SK-N-SH (cell line): ENCODE measurements around the gene CDC6. TPM values are rescaled to one million over a fixed set of nuclear protein-coding genes. Genes with fewer than 3 reads are reported as not detected.

Experiments used
- CTCF ChIA-PET: fragments of 300-600, 350-600 bp; formaldehyde crosslinking; extraction: SDS; loops from one replicate; lab custom pipeline; 2021; lab: Yijun Ruan, JAX
- POLR2A ChIA-PET: fragments of 350-600 bp; sonication (Branson Sonifier 250); formaldehyde crosslinking; extraction: SDS; loops from one replicate; lab custom pipeline; 2020; ENCODE audit warnings: antibody characterized with exemption, inconsistent platforms; lab: Yijun Ruan, JAX
- DNase-seq: peaks from one replicate; pipeline ENCODE4 v3.0.0; 2012
- H2AFZ ChIP-seq: fragments of 200-600 bp; sonication (generic); 2 replicates; pipeline ENCODE4 v1.8.1; 2016; ENCODE audit warnings: antibody characterized with exemption, mild to moderate bottlenecking, low read depth
- H3F3A ChIP-seq: fragments of 200-600 bp; sonication (generic); replicated peaks from 2 replicates; pipeline ENCODE3; 2016; ENCODE audit warnings: antibody characterized with exemption, mild to moderate bottlenecking; ENCODE audit not compliant: insufficient read depth
- H3K27ac ChIP-seq, 2 experiments: fragments of 200-500 bp in 1 of 2; fragments of 200-600 bp in 1 of 2; sonication (Bioruptor generic) in 1 of 2; sonication (generic), shearing (Covaris generic) in 1 of 2; 2 replicates each; pipeline versions ENCODE4 v1.5.1 to v1.6.1; 2014 to 2016; ENCODE audit warnings: low read depth in 2 of 2, inconsistent platforms in 1 of 2, low read length in 1 of 2, mild to moderate bottlenecking in 1 of 2, mixed read lengths in 1 of 2
- H3K27me3 ChIP-seq: fragments of 200-600 bp; sonication (generic), shearing (Covaris generic); 2 replicates; pipeline ENCODE4 v1.6.1; 2016; ENCODE audit warnings: mixed run types; ENCODE audit not compliant: insufficient read depth
- H3K36me3 ChIP-seq, 2 experiments: fragments of 200-500 bp in 1 of 2; fragments of 200-600 bp in 1 of 2; sonication (Bioruptor generic) in 1 of 2; sonication (generic) in 1 of 2; replicated peaks in 1 of 2; 2 replicates each; pipeline versions ENCODE3 to v1.5.1; 2014 to 2016; ENCODE audit warnings: low read length in 1 of 2, mild to moderate bottlenecking in 1 of 2; ENCODE audit not compliant: insufficient read depth in 2 of 2, control insufficient read depth in 1 of 2
- H3K4me1 ChIP-seq, 2 experiments: fragments of 200-500 bp in 1 of 2; fragments of 200-600 bp in 1 of 2; sonication (Bioruptor generic) in 1 of 2; sonication (generic), shearing (Covaris generic) in 1 of 2; 2 replicates each; pipeline versions ENCODE4 v1.5.1 to v1.6.1; 2014 to 2016; ENCODE audit warnings: low read depth in 1 of 2, low read length in 1 of 2, mixed run types in 1 of 2; ENCODE audit not compliant: insufficient read depth in 2 of 2, control insufficient read depth in 1 of 2
- H3K4me2 ChIP-seq: fragments of 200-600 bp; sonication (generic), shearing (Covaris generic); 2 replicates; pipeline ENCODE4 v1.6.1; 2017; ENCODE audit warnings: mixed run types
- H3K4me3 ChIP-seq, 2 experiments: fragments of 200-500 bp in 1 of 2; fragments of 200-600 bp in 1 of 2; sonication (Bioruptor generic) in 1 of 2; sonication (generic), shearing (Covaris generic) in 1 of 2; 2 replicates each; pipeline versions ENCODE4 v1.5.1 to v1.8.1; 2014 to 2016; ENCODE audit warnings: low read depth in 2 of 2, inconsistent platforms in 1 of 2, low read length in 1 of 2, mild to moderate bottlenecking in 1 of 2, mixed read lengths in 1 of 2, moderate library complexity in 1 of 2
- H3K79me2 ChIP-seq: fragments of 200-600 bp; sonication (generic); 2 replicates; pipeline ENCODE4 v1.8.1; 2017; ENCODE audit warnings: mild to moderate bottlenecking; ENCODE audit not compliant: insufficient read depth
- H3K9ac ChIP-seq: fragments of 200-600 bp; sonication (generic); 2 replicates; pipeline ENCODE4 v1.6.1; 2017; ENCODE audit warnings: mixed run types
- H3K9me2 ChIP-seq: fragments of 200-600 bp; sonication (generic); 2 replicates; pipeline ENCODE4 v1.6.1; 2017; ENCODE audit warnings: mixed run types
- H3K9me3 ChIP-seq: fragments of 200-600 bp; sonication (generic); 2 replicates; pipeline ENCODE4 v1.6.1; 2017; ENCODE audit warnings: mixed run types, mild to moderate bottlenecking, moderate library complexity
- H4K20me1 ChIP-seq: fragments of 200-600 bp; sonication (generic); 2 replicates; pipeline ENCODE4 v1.6.1; 2017; ENCODE audit warnings: mild to moderate bottlenecking, mixed run types; ENCODE audit not compliant: insufficient read depth
- FOXJ3 ChIP-seq: sonication (generic); formaldehyde crosslinking; IDR thresholded peaks from 2 replicates; pipeline ENCODE4 v1.5.1; 2020; ENCODE audit warnings: mild to moderate bottlenecking, missing genetic modification reagents
- GATA2 ChIP-seq: sonication (generic); formaldehyde crosslinking; IDR thresholded peaks from 2 replicates; pipeline ENCODE4 v1.5.0; 2020; ENCODE audit warnings: mild to moderate bottlenecking, missing genetic modification reagents
- JUND ChIP-seq: IDR thresholded peaks from 2 replicates; pipeline ENCODE4 v1.4.0; 2012
- MXI1 ChIP-seq: IDR thresholded peaks from 2 replicates; pipeline ENCODE4 v1.6.1; 2012; ENCODE audit warnings: mild to moderate bottlenecking, low read depth, low read length, improper control_type of control experiment
- NFIC ChIP-seq: IDR thresholded peaks from 2 replicates; pipeline ENCODE4 v1.4.0; 2012; ENCODE audit warnings: borderline replicate concordance
- NRF1 ChIP-seq: IDR thresholded peaks from 2 replicates; pipeline ENCODE4 v1.6.1; 2012; ENCODE audit warnings: low read depth, mild to moderate bottlenecking, low read length
- POLR2AphosphoS5 ChIP-seq: IDR thresholded peaks from 2 replicates; pipeline ENCODE4 v1.6.1; 2012; ENCODE audit warnings: low read depth, low read length
- RAD21 ChIP-seq: IDR thresholded peaks from 2 replicates; pipeline ENCODE4 v1.6.1; 2012; ENCODE audit warnings: mild to moderate bottlenecking, low read length
- SMC3 ChIP-seq: IDR thresholded peaks from 2 replicates; pipeline ENCODE4 v1.6.1; 2012; ENCODE audit warnings: low read depth, low read length, improper control_type of control experiment
- TAF1 ChIP-seq: IDR thresholded peaks from 2 replicates; pipeline ENCODE4 v1.6.1; 2012; ENCODE audit warnings: low read depth, mild to moderate bottlenecking, low read length, moderate library complexity, borderline replicate concordance
- TEAD4 ChIP-seq: IDR thresholded peaks from 2 replicates; pipeline ENCODE4 v1.4.0; 2012; ENCODE audit warnings: mild to moderate bottlenecking, borderline replicate concordance; ENCODE audit not compliant: insufficient read depth
- YY1 ChIP-seq: IDR thresholded peaks from 2 replicates; pipeline ENCODE4 v1.4.0; 2012; ENCODE audit warnings: low read depth, mild to moderate bottlenecking
- WGBS: methylation state at CpG from one replicate; pipeline ENCODE4 v1.1.6; 2017; ENCODE audit warnings: low lambda C conversion rate; 5-methylcytosine and 5-hydroxymethylcytosine counted together
- polyA plus RNA-seq, 3 experiments: library from polyadenylated mRNA; depleted of rRNA; stranded (reverse); fragments of >200 nt; gene quantifications; 2 replicates each; pipeline ENCODE4 v1.2.3, GENCODE V29; 2012
- TF ChIP-seq, protein P1 (sequence below): IDR thresholded peaks from 2 replicates; pipeline ENCODE4 v1.4.0; 2012; ENCODE audit warnings: low read depth, borderline replicate concordance
- TF ChIP-seq, protein P2 (sequence below): IDR thresholded peaks from 2 replicates; pipeline ENCODE4; 2012
- TF ChIP-seq, protein P3 (sequence below): fragments of 150-350 bp; IDR thresholded peaks from 2 replicates; pipeline ENCODE4 v1.6.1; 2016; ENCODE audit warnings: mild to moderate bottlenecking, low read depth, low read length

The CDC6 gene
- polyA plus RNA-seq, 1 of the 3 experiments (the other 2 are of a cell fraction) = 12.7 TPM

DNA sequence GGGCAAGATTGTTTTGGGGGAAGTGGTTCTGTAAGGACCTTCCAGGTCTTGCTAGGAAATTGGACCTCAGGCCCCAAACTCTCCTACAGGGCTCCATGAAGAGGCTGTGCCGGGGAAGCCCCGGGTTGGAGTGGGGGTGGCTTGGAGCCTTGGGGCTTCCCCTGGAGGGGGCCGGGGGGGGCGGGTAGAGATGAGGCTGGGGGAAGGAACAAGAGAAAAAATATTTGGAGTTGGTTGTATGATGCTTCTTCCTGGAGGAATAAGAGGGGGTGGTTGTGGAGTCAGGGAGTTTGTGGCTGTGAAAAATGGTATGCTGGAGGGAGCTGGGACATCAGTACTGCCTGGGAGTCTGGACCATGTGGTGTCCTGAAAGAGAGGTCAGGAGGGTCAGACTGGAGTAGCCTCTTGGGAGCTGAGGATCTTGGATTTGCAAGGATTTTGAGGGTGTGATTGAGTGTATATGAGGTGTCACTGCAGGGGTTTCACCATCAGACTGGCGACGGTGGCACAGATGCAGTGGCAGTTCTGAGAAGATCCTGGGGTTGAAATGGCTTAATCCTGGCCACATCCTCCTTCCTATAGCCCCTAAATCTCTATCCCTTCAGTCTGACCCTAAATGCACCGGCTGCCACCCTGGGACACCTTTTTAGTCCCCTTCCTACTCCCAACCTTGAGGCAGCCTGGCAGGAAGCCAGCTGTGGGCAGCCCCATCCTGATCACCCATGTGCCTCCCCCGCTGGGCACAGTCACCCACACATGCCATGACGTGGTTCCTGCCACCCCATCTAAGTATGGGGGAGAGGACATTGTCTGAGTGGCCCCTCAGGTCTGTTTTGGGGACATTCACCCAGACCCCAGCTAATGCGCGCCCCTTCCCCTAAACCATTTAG is 32.2 kb downstream of the CDC6 start:
- DNase-seq = peak; percentile 17
- Histone ChIP-seq H3K9me2 (no peaks in the 10 kb centered on the region), H3K27ac (peak overlapping the region; percentile 58 to 96; a peak in 3 of 4 replicates), H3K9me3 (no peaks in the 10 kb centered on the region), H3K9ac (peak overlapping the region; percentile 97), H3K4me2 (peak overlapping the region; percentile 95), H4K20me1 (peaks cover 38% of the 10 kb centered on the region), H3K36me3 (no peaks in the 10 kb centered on the region), H3K79me2 (peaks cover 88% of the 10 kb centered on the region), H3F3A (peaks cover 41% of the 10 kb centered on the region), H3K4me3 (peak overlapping the region; percentile 89 to 96), H3K4me1 (peaks cover 70 to 92% of the 10 kb centered on the region in 2 experiments), H3K27me3 (no peaks in the 10 kb centered on the region), H2AFZ (no peak overlapping the region)
- WGBS = 56% methylated on average over 11 of the region's 11 CpGs
- TF ChIP-seq GATA2 (CRISPR knock-in tag) (no peak), TEAD4 (no peak), NFIC (peak; percentile 65), FOXJ3 (CRISPR knock-in tag) (no peak), JUND (no peak), POLR2AphosphoS5 (no peak), RAD21 (no peak), MXI1 (peak; percentile 41; the same call in 1 of the 2 replicates), NRF1 (no peak), TAF1 (no peak)
- TF ChIP-seq, protein P1, sequence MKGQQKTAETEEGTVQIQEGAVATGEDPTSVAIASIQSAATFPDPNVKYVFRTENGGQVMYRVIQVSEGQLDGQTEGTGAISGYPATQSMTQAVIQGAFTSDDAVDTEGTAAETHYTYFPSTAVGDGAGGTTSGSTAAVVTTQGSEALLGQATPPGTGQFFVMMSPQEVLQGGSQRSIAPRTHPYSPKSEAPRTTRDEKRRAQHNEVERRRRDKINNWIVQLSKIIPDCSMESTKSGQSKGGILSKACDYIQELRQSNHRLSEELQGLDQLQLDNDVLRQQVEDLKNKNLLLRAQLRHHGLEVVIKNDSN = no peak
- TF ChIP-seq, protein P2, sequence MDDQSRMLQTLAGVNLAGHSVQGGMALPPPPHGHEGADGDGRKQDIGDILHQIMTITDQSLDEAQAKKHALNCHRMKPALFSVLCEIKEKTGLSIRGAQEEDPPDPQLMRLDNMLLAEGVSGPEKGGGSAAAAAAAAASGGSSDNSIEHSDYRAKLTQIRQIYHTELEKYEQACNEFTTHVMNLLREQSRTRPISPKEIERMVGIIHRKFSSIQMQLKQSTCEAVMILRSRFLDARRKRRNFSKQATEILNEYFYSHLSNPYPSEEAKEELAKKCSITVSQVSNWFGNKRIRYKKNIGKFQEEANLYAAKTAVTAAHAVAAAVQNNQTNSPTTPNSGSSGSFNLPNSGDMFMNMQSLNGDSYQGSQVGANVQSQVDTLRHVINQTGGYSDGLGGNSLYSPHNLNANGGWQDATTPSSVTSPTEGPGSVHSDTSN = no peak
- CTCF ChIA-PET = interaction anchor here (36.0 to 57.6 kb wide), 2 partner anchors 15 to 18 kb away, joined by 1706 read pairs; partner anchors contain the start of genes CDC6, GJD3 and RARA
- POLR2A ChIA-PET = interaction anchor here (0.7 to 1.8 kb wide), 5 partner anchors 11 to 31 kb away, joined by 3 to 7 read pairs (median 5); partner anchors contain the start of gene RARA

DNA sequence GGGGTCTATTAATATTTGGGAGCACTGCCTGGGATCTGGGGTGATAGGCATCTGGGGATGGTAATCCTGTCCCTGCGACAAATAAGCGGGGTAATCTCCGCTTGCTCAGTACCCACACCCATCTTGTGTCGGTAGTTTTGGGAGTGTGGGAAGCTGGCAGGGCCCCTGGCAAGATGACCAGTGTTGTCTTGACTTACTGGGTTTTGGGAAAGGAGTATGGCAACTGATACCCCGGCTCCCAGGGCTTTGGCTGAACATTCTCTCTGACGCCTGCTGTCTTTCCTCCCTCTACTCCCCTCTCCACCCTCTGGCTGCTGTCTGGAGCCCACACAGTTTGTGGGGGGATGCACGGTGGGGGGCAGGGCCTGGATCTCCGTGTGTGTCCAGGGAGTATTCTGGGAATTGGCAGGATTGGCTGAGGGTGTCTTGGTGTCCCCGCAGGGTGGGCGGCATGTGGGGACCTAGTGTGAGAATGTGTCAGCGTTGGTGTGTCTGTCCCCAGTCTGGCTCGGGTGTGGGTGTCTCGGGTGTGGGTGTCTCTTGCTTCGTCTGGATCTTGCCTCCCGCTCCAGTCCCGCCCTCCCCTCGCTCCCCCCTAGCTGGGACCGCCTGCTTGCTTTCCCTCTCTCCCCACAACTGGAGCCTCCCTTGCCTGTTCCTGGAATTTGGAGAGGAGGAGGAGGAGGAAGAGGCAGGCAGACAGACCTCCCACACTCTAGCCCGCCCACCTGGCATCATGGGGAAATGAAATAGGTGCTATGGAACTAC is 33.3 kb downstream of the CDC6 start:
- H4K20me1 ChIP-seq = peaks cover 47% of the 10 kb centered on the region

More for the DNA sequence above, 33.3 kb downstream of the CDC6 start:
- H3K79me2 ChIP-seq = peaks cover 89% of the 10 kb centered on the region
- H2AFZ ChIP-seq = no peak overlapping the region
- H3K4me2 ChIP-seq = peak overlapping the region; percentile 95
- H3K9me2 ChIP-seq = no peaks in the 10 kb centered on the region
- CTCF ChIA-PET = interaction anchor here (1.0 to 57.6 kb wide), 3 partner anchors 16 to 155 kb away, joined by 4 to 1706 read pairs (median 1706); partner anchors contain the start of genes CDC6, GJD3 and RARA
- H3K27me3 ChIP-seq = no peaks in the 10 kb centered on the region
- H3K27ac ChIP-seq = peak overlapping the region; percentile 91 to 96
- POLR2A ChIA-PET = interaction anchor here (1.0 to 1.3 kb wide), 3 partner anchors 9 to 11 kb away, joined by 3 to 5 read pairs (median 4); no protein-coding TSS in a partner anchor
- no peak for DNase-seq
- H3K9me3 ChIP-seq = no peaks in the 10 kb centered on the region
- peak overlapping the region; percentile 89 to 96; a peak in 3 of 4 replicates for H3K4me3 ChIP-seq
- WGBS = 65% methylated on average over 19 of the region's 19 CpGs
- H3K36me3 ChIP-seq = no peaks in the 10 kb centered on the region
- peaks cover 33% of the 10 kb centered on the region for H3F3A ChIP-seq
- TF ChIP-seq RAD21 (no peak), SMC3 (no peak), YY1 (no peak), MXI1 (no peak)
- TF ChIP-seq, protein P3, sequence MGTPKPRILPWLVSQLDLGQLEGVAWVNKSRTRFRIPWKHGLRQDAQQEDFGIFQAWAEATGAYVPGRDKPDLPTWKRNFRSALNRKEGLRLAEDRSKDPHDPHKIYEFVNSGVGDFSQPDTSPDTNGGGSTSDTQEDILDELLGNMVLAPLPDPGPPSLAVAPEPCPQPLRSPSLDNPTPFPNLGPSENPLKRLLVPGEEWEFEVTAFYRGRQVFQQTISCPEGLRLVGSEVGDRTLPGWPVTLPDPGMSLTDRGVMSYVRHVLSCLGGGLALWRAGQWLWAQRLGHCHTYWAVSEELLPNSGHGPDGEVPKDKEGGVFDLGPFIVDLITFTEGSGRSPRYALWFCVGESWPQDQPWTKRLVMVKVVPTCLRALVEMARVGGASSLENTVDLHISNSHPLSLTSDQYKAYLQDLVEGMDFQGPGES = no peak
- peaks cover 68 to 91% of the 10 kb centered on the region in 2 experiments for H3K4me1 ChIP-seq
- H3K9ac ChIP-seq = peak overlapping the region; percentile 97
